ENCODE data around the gene NUAK2. TPM values are rescaled to one million over a fixed set of nuclear protein-coding genes. Genes with fewer than 3 reads are reported as not detected.

NUAK2 gene
- total RNA-seq, 2 experiments from 2014 or later = 14.9 to 15.3 TPM

DNA sequence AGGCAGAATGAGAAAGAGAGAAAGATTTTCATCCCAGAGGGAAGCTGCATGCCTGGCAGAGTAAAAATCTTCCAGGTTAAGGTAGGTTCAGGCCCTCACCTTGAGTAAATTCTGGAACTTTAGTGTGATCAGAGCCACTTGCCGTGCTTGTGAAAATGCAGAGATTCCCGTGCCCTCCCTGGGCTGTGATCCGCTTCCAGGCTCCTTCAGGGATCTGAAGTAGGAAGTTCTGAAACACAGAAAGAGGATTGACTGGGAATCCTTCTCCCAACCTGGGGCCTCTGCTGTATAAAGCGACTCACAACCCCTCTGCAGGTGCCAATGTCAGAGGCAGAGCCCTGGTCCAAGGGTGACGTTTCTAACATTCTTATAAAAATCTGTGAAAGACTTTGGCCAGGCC lies 26.6 kb downstream of the NUAK2 start:
- ATAC-seq (ENCODE audit: poor library complexity) (no peak), DNase-seq (no peak)
- POLR2A ChIA-PET = interaction anchor here (1.2 to 11.7 kb wide), 6 partner anchors 8 to 26 kb away, joined by 5 to 158 read pairs (median 10); partner anchors contain the start of gene NUAK2
- Histone ChIP-seq H3K27me3 (ENCODE audit: control insufficient read depth in 1 of 2, insufficient read depth in 2 of 2, low read length in 2 of 2) (no peaks in the 10 kb centered on the region), H3K27ac (ENCODE audit: low read depth in 1 of 2, low read length in 2 of 2) (no peak overlapping the region), H3K36me3 (ENCODE audit: insufficient read depth, low read length) (no peaks in the 10 kb centered on the region), H3K4me3 (ENCODE audit: low read length) (no peak overlapping the region), H3K4me1 (ENCODE audit: insufficient read depth, low read length) (peaks cover 60% of the 10 kb centered on the region), H3K9me3 (ENCODE audit: control insufficient read depth in 1 of 2, insufficient read depth in 1 of 2, low read length in 2 of 2) (no peaks in the 10 kb centered on the region)
- intact Hi-C loops (cut with DNase I, micrococcal nuclease) = no loop called here
- CTCF ChIA-PET = interaction anchor here (0.9 to 2.0 kb wide), 5 partner anchors 10 to 30 kb away, joined by 3 to 7 read pairs (median 3); no protein-coding TSS in a partner anchor
- Mint-ChIP-seq H3K36me3 (ENCODE audit: low read depth) (no peaks in the 10 kb centered on the region), H3K27ac (peak overlapping the region; percentile 70), H3K9me3 (no peaks in the 10 kb centered on the region), H3K4me3 (no peak overlapping the region), H3K27me3 (no peaks in the 10 kb centered on the region), H3K4me1 (ENCODE audit: low read depth) (peaks cover 77% of the 10 kb centered on the region)
- TF ChIP-seq, protein P1, sequence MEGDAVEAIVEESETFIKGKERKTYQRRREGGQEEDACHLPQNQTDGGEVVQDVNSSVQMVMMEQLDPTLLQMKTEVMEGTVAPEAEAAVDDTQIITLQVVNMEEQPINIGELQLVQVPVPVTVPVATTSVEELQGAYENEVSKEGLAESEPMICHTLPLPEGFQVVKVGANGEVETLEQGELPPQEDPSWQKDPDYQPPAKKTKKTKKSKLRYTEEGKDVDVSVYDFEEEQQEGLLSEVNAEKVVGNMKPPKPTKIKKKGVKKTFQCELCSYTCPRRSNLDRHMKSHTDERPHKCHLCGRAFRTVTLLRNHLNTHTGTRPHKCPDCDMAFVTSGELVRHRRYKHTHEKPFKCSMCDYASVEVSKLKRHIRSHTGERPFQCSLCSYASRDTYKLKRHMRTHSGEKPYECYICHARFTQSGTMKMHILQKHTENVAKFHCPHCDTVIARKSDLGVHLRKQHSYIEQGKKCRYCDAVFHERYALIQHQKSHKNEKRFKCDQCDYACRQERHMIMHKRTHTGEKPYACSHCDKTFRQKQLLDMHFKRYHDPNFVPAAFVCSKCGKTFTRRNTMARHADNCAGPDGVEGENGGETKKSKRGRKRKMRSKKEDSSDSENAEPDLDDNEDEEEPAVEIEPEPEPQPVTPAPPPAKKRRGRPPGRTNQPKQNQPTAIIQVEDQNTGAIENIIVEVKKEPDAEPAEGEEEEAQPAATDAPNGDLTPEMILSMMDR (IDR thresholded peaks at IDR 0.05) = no peak

- no peaks in the 10 kb centered on the region for H3K27me3 ChIP-seq (ENCODE audit: control insufficient read depth in 1 of 2, insufficient read depth in 2 of 2, low read length in 2 of 2)
- DNase-seq = no peak
- H3K36me3 ChIP-seq (ENCODE audit: insufficient read depth, low read length) = no peaks in the 10 kb centered on the region
- H3K36me3 Mint-ChIP-seq (ENCODE audit: low read depth) = no peaks in the 10 kb centered on the region
- TF ChIP-seq, protein P1 (IDR thresholded peaks at IDR 0.05) = no peak
- H3K9me3 Mint-ChIP-seq = no peaks in the 10 kb centered on the region
- H3K27ac Mint-ChIP-seq = peak overlapping the region; percentile 70
- ChIA-PET CTCF (interaction anchor here (1.0 to 2.1 kb wide), 5 partner anchors 9 to 31 kb away, joined by 3 to 11 read pairs (median 3); no protein-coding TSS in a partner anchor), POLR2A (interaction anchor here (1.0 to 11.7 kb wide), 7 partner anchors 7 to 27 kb away, joined by 3 to 158 read pairs (median 9); partner anchors contain the start of gene NUAK2)
- H3K4me3 ChIP-seq (ENCODE audit: low read length) = no peak overlapping the region
- no peak overlapping the region for H3K4me3 Mint-ChIP-seq
- no peak for ATAC-seq (ENCODE audit: poor library complexity)
- H3K27ac ChIP-seq (ENCODE audit: low read depth in 1 of 2, low read length in 2 of 2) = no peak overlapping the region
- intact Hi-C loops (cut with DNase I, micrococcal nuclease) = no loop called here
- H3K9me3 ChIP-seq (ENCODE audit: control insufficient read depth in 1 of 2, insufficient read depth in 1 of 2, low read length in 2 of 2) = no peaks in the 10 kb centered on the region
- no peaks in the 10 kb centered on the region for H3K27me3 Mint-ChIP-seq
- peaks cover 81% of the 10 kb centered on the region for H3K4me1 Mint-ChIP-seq (ENCODE audit: low read depth)
- H3K4me1 ChIP-seq (ENCODE audit: insufficient read depth, low read length) = peaks cover 65% of the 10 kb centered on the region
Measured at GRCh38 chr1:205294175-205294917, 27.2 kb downstream of the NUAK2 start.

GRCh38 chr1:205293350-205294074 lies 28.0 kb downstream of the NUAK2 start:
- intact Hi-C loops (cut with DNase I, micrococcal nuclease) = no loop called here
- peaks cover 77% of the 10 kb centered on the region for H3K4me1 Mint-ChIP-seq (ENCODE audit: low read depth)
- TF ChIP-seq, protein P1 (IDR thresholded peaks at IDR 0.05) = no peak
- H3K27me3 ChIP-seq (ENCODE audit: control insufficient read depth in 1 of 2, insufficient read depth in 2 of 2, low read length in 2 of 2) = no peaks in the 10 kb centered on the region
- no peaks in the 10 kb centered on the region for H3K36me3 ChIP-seq (ENCODE audit: insufficient read depth, low read length)
- no peaks in the 10 kb centered on the region for H3K9me3 Mint-ChIP-seq
- H3K9me3 ChIP-seq (ENCODE audit: control insufficient read depth in 1 of 2, insufficient read depth in 1 of 2, low read length in 2 of 2) = no peaks in the 10 kb centered on the region
- CTCF ChIA-PET = interaction anchor here (1.1 to 2.1 kb wide), 3 partner anchors 8 to 20 kb away, joined by 3 to 11 read pairs (median 3); no protein-coding TSS in a partner anchor
- no peak overlapping the region for H3K4me3 ChIP-seq (ENCODE audit: low read length)
- no peak overlapping the region for H3K27ac ChIP-seq (ENCODE audit: low read depth in 1 of 2, low read length in 2 of 2)
- no peaks in the 10 kb centered on the region for H3K27me3 Mint-ChIP-seq
- H3K4me3 Mint-ChIP-seq = no peak overlapping the region
- POLR2A ChIA-PET = interaction anchor here (0.6 to 11.7 kb wide), 8 partner anchors 7 to 28 kb away, joined by 3 to 158 read pairs (median 8); partner anchors contain the start of gene NUAK2
- no peaks in the 10 kb centered on the region for H3K36me3 Mint-ChIP-seq (ENCODE audit: low read depth)
- peaks cover 74% of the 10 kb centered on the region for H3K4me1 ChIP-seq (ENCODE audit: insufficient read depth, low read length)
- peak overlapping the region; percentile 70 for H3K27ac Mint-ChIP-seq
- DNase-seq (no peak), ATAC-seq (ENCODE audit: poor library complexity) (no peak)
